Heart left ventricle (tissue), 16 donors: Measurements from ENCODE around the gene DDN. TPM values are rescaled to one million over a fixed set of nuclear protein-coding genes. Genes with fewer than 3 reads are reported as not detected.

Source experiments
- ATAC-seq, 4 donors: fragments of 200-7000 bp; cut with Tn5 transposase; one replicate each; pipeline ENCODE4 v1.9.1; 2020 to 2022; ENCODE audit warnings: moderate library complexity in 4 of 4, mild to moderate bottlenecking in 3 of 4, moderate number of reproducible peaks in 1 of 4
- DNase-seq, 5 donors: peaks; one replicate each; pipeline ENCODE4 v3.0.0-alpha.2; 2020
- H3K27ac ChIP-seq, 12 donors: fragments of 200-600 bp; sonication (generic) in 4 of 12; one replicate each; pipeline versions ENCODE4 v1.5.0 to v1.8.0; 2016 to 2022; ENCODE audit warnings: mild to moderate bottlenecking in 2 of 12
- H3K27me3 ChIP-seq, 9 donors: fragments of 200-600 bp; sonication (generic) in 2 of 9; one replicate each; pipeline versions ENCODE4 v1.5.1 to v1.8.0; 2016 to 2022; ENCODE audit warnings: mild to moderate bottlenecking in 3 of 9
- H3K36me3 ChIP-seq, 9 donors: fragments of 200-600 bp; sonication (generic) in 2 of 9; one replicate each; pipeline versions ENCODE4 v1.5.0 to v1.8.0; 2018 to 2022; ENCODE audit warnings: mild to moderate bottlenecking in 2 of 9
- H3K4me1 ChIP-seq, 12 donors: fragments of 200-600 bp; sonication (generic) in 4 of 12; one replicate each; pipeline versions ENCODE4 v1.5.0 to v1.8.0; 2016 to 2022; ENCODE audit warnings: mild to moderate bottlenecking in 3 of 12
- H3K4me3 ChIP-seq, 12 donors: fragments of 200-600 bp; sonication (generic) in 4 of 12; one replicate each; pipeline versions ENCODE4 v1.5.0 to v1.8.0; 2017 to 2022; ENCODE audit warnings: mild to moderate bottlenecking in 9 of 12, moderate library complexity in 4 of 12
- H3K9me3 ChIP-seq, 12 donors: fragments of 200-600 bp; sonication (generic) in 4 of 12; one replicate each; pipeline versions ENCODE4 v1.5.0 to v1.8.0; 2016 to 2022; ENCODE audit warnings: mild to moderate bottlenecking in 1 of 12
- CTCF ChIP-seq, 12 donors: fragments of 200-600 bp; sonication (generic) in 4 of 12; IDR thresholded peaks; one replicate each; pipeline versions ENCODE4 v1.5.0 to v1.8.0; 2018 to 2022; ENCODE audit warnings: antibody characterized with exemption in 12 of 12, mild to moderate bottlenecking in 5 of 12
- POLR2A ChIP-seq, 2 donors: fragments of 450-650 bp; IDR thresholded peaks; one replicate each; pipeline ENCODE4 v1.6.1; 2017; ENCODE audit warnings: antibody characterized with exemption in 2 of 2, mild to moderate bottlenecking in 2 of 2, moderate library complexity in 2 of 2
- WGBS, 4 donors: extraction: QIAGEN DNeasy Blood & Tissue Kit in 2 of 4; methylation state at CpG; one replicate each; pipeline versions ENCODE4 v1.1.5 to v1.1.7; 2013 to 2018; 5-methylcytosine and 5-hydroxymethylcytosine counted together
- intact Hi-C, 10 donors: fragments of 100-400 bp; cut with DNase I; formaldehyde crosslinking; loops; one replicate each; pipeline versions ENCODE4 v1.11.1 to v1.14.2; 2022
- polyA plus RNA-seq, 2 donors: library from polyadenylated mRNA; stranded (reverse); fragments of 200-250 nt; gene quantifications; one replicate each; pipeline ENCODE4 v1.2.3, GENCODE V29; 2013
- total RNA-seq, 9 donors: library from RNA; depleted of rRNA in 2 of 9; stranded (reverse); fragments of >200 nt in 2 of 9; fragmentation: NEBNext Ultra II Directional in 3 of 9; extraction: Animal tissue kit (Norgen Biotek cat#: 25700) in 3 of 9; gene quantifications; one replicate each; pipeline versions ENCODE4 v1.1.0 to v1.2.4, GENCODE V29; 2016 to 2023
- donor health status: ischemic (EF 13 %, LVEDD 7.1; RV severe dilation, severe dysfunction).
- donor health status: healthy with polysubstance abuse.
- donor health status: DM: no; HTN: yes; CAD: no.
- donor health status: DM: no; HTN: no; CAD: no.
- donor health status: ischemic (EF 25% LVEDD 6.9; RV normal size, moderate dysfunction).
- donor health status: ischemic (EF 25% LVEDD 5.7; RV mildly dilated, moderate dysfunction).
- donor health status: healthy.
- donor health status: DM: yes; HTN: yes; CAD: no.
- donor health status: ischemic (EF 35%, LVEDD 5.7; RV mildly dilated, moderate dysfunction).
- donor health status: nonischemic (EF 11% LVEDD 7.7; RV severe dilation, severe dysfunction).
- donor health status: DM: yes; HTN: yes; CAD: no.
- donor health status: PGD.
- donor health status: ischemic (EF 29% LVEDD 5.4; RV normal size, mild dysfunction).
- donor health status: nonischemic (EF 23%, LVEDD 6.1; RV moderate dilation, normal function).

DDN gene
- total and polyA plus RNA-seq, 11 donors = 0.40 to 2.8 (median 0.95) TPM

DNA sequence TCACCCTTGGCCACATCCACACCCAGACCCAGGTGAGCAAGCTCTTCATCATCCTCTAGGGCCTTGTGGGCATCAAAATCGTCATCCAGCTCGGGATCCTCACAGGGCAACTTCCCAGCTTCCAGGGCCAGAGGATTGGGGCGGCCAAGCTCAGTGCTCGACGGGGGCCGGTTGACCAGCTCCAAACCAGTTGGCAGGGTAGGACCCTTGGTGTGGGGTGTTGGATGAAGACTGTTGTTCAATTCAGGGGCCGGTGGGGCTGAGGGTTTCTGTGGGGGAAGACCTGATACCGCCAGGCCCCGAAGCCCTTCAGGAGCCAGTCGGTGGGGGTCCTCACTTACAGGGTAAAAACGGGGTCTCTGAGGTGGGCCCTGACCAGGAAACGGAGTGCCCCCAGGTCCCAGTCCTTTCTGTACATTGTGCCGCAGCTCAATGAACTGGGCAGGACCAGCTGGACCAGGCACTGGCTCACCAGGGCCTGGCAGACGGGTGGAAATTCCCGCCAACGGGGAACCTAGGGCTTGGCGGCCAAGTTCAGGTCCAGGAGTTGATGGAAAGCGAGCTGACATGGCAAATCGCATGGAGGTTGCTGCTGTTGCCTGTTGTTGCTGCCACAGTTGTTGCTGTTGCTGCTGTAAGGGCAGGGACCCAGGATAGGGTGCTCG, 39.2 kb upstream of the DDN start:
- H3K36me3 ChIP-seq = peaks cover 0 to 99% (median 95%) of the 10 kb centered on the region in 9 donors
- H3K4me1 ChIP-seq = peaks cover 0 to 4% (median 0%) of the 10 kb centered on the region in 12 donors
- no peak overlapping the region for H3K4me3 ChIP-seq
- H3K27me3 ChIP-seq = no peaks in the 10 kb centered on the region
- DNase-seq (peak in 2 of 5 donors; percentile 22 to 33), ATAC-seq (no peak)
- intact Hi-C loops = no loop called here
- TF ChIP-seq CTCF (IDR thresholded peaks at IDR 0.05) (no peak), POLR2A (IDR thresholded peaks at IDR 0.05) (no peak)
- no peaks in the 10 kb centered on the region for H3K9me3 ChIP-seq
- H3K27ac ChIP-seq = no peak overlapping the region
- 88 to 94% (median 92%) methylated on average over 17 to 20 of the region's 20 CpGs for WGBS, 4 donors

DNA sequence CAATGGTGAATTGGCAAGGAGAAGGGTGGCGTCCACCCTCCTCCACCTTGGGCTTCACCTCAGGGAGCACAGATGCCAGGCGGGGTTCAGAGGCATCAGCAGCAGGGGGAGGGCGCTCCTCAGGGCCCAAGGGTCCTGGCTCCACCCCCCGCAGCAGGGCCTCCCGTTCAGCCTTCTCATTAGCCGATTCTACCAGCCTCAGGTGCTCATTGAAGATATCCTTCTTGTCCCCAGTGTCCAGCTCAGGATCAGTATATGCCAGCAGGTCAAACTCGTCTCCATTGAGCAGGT, 38.7 kb upstream of the DDN start:
- intact Hi-C loops = no loop called here
- no peaks in the 10 kb centered on the region for H3K27me3 ChIP-seq
- H3K27ac ChIP-seq = no peak overlapping the region
- H3K9me3 ChIP-seq = no peaks in the 10 kb centered on the region
- peaks cover 0 to 99% (median 95%) of the 10 kb centered on the region in 9 donors for H3K36me3 ChIP-seq
- WGBS, 4 donors = 86 to 95% (median 89%) methylated on average over 4 to 7 of the region's 7 CpGs
- H3K4me1 ChIP-seq = peaks cover 0 to 7% (median 0%) of the 10 kb centered on the region in 12 donors
- no peak overlapping the region for H3K4me3 ChIP-seq
- no peak for TF ChIP-seq CTCF (IDR thresholded peaks at IDR 0.05)
- TF ChIP-seq POLR2A (IDR thresholded peaks at IDR 0.05) = no peak
- ATAC-seq (no peak), DNase-seq (peak in 1 of 5 donors; percentile 18)

DNA sequence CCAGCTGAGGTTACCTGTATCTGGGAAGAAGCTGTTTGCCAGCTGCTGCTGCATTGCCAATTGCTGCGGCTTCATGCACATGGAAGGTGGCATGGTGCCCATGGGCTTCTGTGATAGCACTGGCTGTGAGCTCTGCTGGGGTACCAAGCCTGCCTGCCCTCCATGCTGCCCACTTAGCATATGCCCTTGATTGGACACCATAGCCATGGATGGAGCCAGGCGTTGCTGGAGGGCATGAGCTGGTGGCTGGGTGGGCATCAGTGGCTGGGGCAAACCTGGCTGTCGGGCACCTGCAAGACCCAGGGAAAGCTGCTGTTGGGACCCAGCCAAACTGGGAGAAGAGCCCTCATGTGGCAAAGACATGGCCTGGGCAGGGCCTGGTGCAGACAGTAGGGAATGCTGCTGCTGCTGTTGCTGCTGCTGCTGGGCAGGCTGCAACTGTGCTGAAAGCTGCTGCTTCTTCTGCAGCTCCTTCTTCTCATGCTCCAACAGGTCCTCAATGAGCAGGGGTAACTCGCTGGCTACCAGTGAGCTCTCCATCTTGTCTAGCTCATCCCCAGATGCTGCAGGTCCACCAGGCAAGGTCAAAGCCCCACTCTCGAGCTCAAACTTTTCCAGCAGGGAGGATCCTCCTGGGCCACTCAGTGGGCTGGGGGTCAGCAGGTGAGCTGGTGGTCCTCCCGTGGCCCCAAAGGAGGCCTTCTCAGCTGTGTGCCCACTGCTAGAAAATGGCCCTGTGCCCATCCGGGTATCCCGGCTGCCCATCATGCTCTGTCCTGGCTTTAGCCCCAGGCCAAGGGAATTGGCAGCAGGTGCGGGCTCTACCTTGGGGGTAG, 38.2 kb upstream of the DDN start:
- 75 to 93% (median 90%) methylated on average over 6 to 9 of the region's 9 CpGs for WGBS, 4 donors
- H3K4me1 ChIP-seq = peaks cover 0 to 9% (median 0%) of the 10 kb centered on the region in 12 donors

More for the DNA sequence above, 38.2 kb upstream of the DDN start:
- peak in 3 of 4 donors; percentile 16 to 25 (median 16) for ATAC-seq
- Histone ChIP-seq H3K4me3 (no peak overlapping the region), H3K27me3 (no peaks in the 10 kb centered on the region), H3K27ac (no peak overlapping the region), H3K36me3 (peaks cover 0 to 99% (median 95%) of the 10 kb centered on the region in 9 donors), H3K9me3 (no peaks in the 10 kb centered on the region)
- DNase-seq = peak in 3 of 5 donors; percentile 38 to 72 (median 55)
- no peak for TF ChIP-seq CTCF (IDR thresholded peaks at IDR 0.05)
- no peak for TF ChIP-seq POLR2A (IDR thresholded peaks at IDR 0.05)
- intact Hi-C loops = no loop called here
